CD4-positive, alpha-beta T cell treated with Interleukin-15 for 1 hour (primary cell): ENCODE measurements around the gene ZNF525.
"Not testable (repeated sequence)": the region's sequence is repeated elsewhere in the genome, so short reads cannot be mapped to it uniquely, and the experiment has no call there.

Source experiments
- DNase-seq: peaks from one replicate; pipeline ENCODE4 v3.0.0-alpha.2; 2020

The ZNF525 gene

GRCh38 chr19:53365134-53365898, at the start of gene ZNF525:
TSS of gene ZNF525 (plus strand) at chr19:53365705. CDS start at chr19:53372282, 6,577 bp downstream.
- DNase-seq: peak; percentile 96

GRCh38 chr19:53328967-53329366, 36.5 kb upstream of the ZNF525 start:
- no peak for DNase-seq

GRCh38 chr19:53332484-53332883, 33.0 kb upstream of the ZNF525 start:
- no peak for DNase-seq

- no peak for DNase-seq
These were observed 32.4 kb upstream of the ZNF525 start for GRCh38 chr19:53333066-53333462.

- peak; percentile 92 for DNase-seq
These were observed 31.7 kb upstream of the ZNF525 start, which contains the start of gene ZNF845 for GRCh38 chr19:53333463-53334449. TSS of gene ZNF845 (plus strand) at chr19:53333749. CDS start at chr19:53341308, 7,559 bp downstream.

- DNase-seq: not testable (repeated sequence)
These were observed 21.1 kb upstream of the ZNF525 start for GRCh38 chr19:53344403-53344802.

- no peak for DNase-seq
These were observed 9.8 kb upstream of the ZNF525 start for GRCh38 chr19:53355739-53356138.

- DNase-seq: no peak
These were observed 7.5 kb upstream of the ZNF525 start for GRCh38 chr19:53357821-53358581.

GRCh38 chr19:53360056-53360455, 5.4 kb upstream of the ZNF525 start:
- not testable (repeated sequence) for DNase-seq

GRCh38 chr19:53365899-53366493, 491 bp downstream of the ZNF525 start:
- peak; percentile 34 for DNase-seq

- DNase-seq: no peak
These were observed 6.7 kb downstream of the ZNF525 start for GRCh38 chr19:53372196-53372595.

- DNase-seq: no peak
These were observed 8.8 kb downstream of the ZNF525 start for GRCh38 chr19:53374288-53374687.

GRCh38 chr19:53374743-53375142, 9.2 kb downstream of the ZNF525 start:
- no peak for DNase-seq

- no peak for DNase-seq
These were observed 15.9 kb downstream of the ZNF525 start for GRCh38 chr19:53381376-53381775.

- no peak for DNase-seq
These were observed 22.7 kb downstream of the ZNF525 start for GRCh38 chr19:53388168-53388567.

- no peak for DNase-seq
These were observed 23.4 kb downstream of the ZNF525 start for GRCh38 chr19:53388904-53389303.

- no peak for DNase-seq
These were observed 24.1 kb downstream of the ZNF525 start for GRCh38 chr19:53389571-53389970.

- DNase-seq: no peak
These were observed 24.5 kb downstream of the ZNF525 start for GRCh38 chr19:53389978-53390377.

GRCh38 chr19:53394522-53394973, 29.0 kb downstream of the ZNF525 start:
- DNase-seq: no peak

- DNase-seq: peak; percentile 92
These were observed 29.7 kb downstream of the ZNF525 start, which contains the start of gene ZNF765 for GRCh38 chr19:53394974-53395839. TSS of gene ZNF765 (plus strand) at chr19:53395149. CDS start at chr19:53398016, 2,867 bp downstream.
